K562 (cell line): ENCODE results near the gene P4HB. TPM values are rescaled to one million over a fixed set of nuclear protein-coding genes. Genes with fewer than 3 reads are reported as not detected.

Source experiments
- ATF1 ChIP-seq, 2 experiments: fragments of 450-650 bp in 1 of 2; IDR thresholded peaks; 2 replicates each; pipeline ENCODE4 v1.6.1; 2016; ENCODE audit warnings: missing compliant biosample characterization in 1 of 2, missing genetic modification characterization in 1 of 2
- CTBP1 ChIP-seq: fragments of 450-650 bp; IDR thresholded peaks from 2 replicates; pipeline ENCODE4 v1.6.1; 2016; ENCODE audit warnings: borderline replicate concordance
- EP400 ChIP-seq: fragments of 450-650 bp; IDR thresholded peaks from 2 replicates; pipeline ENCODE4 v1.6.1; 2017; ENCODE audit warnings: antibody characterized with exemption, mild to moderate bottlenecking, moderate library complexity
- MAFF ChIP-seq: IDR thresholded peaks from 2 replicates; pipeline ENCODE4 v1.6.1; 2012; ENCODE audit warnings: low read length, improper control_type of control experiment
- MEIS2 ChIP-seq: fragments of 450-650 bp; IDR thresholded peaks from 2 replicates; pipeline ENCODE4 v1.6.1; 2014; ENCODE audit warnings: mild to moderate bottlenecking; ENCODE audit not compliant: partially characterized antibody
- NBN ChIP-seq: fragments of 450-650 bp; IDR thresholded peaks from 2 replicates; pipeline ENCODE4 v1.6.1; 2016; ENCODE audit warnings: low read depth, mild to moderate bottlenecking
- OTX1 ChIP-seq: fragments of 450-650 bp; formaldehyde crosslinking; IDR thresholded peaks from 2 replicates; pipeline ENCODE4 v1.4.0; 2022; ENCODE audit warnings: mild to moderate bottlenecking
- PHB ChIP-seq: fragments of 250-450 bp; sonication (Bioruptor Pico); IDR thresholded peaks from 2 replicates; pipeline ENCODE4 v1.5.0; 2021
- POLR2AphosphoS2 ChIP-seq: IDR thresholded peaks from 2 replicates; pipeline ENCODE4 v1.6.1; 2012; ENCODE audit warnings: low read length, improper control_type of control experiment
- RAD51 ChIP-seq: fragments of 450-650 bp; IDR thresholded peaks from 2 replicates; pipeline ENCODE4 v1.7.1; 2016; ENCODE audit warnings: low read depth, mild to moderate bottlenecking, borderline replicate concordance
- RFX1 ChIP-seq: fragments of 450-650 bp; IDR thresholded peaks from 2 replicates; pipeline ENCODE4 v1.6.1; 2016; ENCODE audit warnings: mild to moderate bottlenecking, moderate library complexity
- SMAD1 ChIP-seq: fragments of 150-350 bp; IDR thresholded peaks from 2 replicates; pipeline ENCODE4 v1.6.1; 2014; ENCODE audit warnings: low read length, low read depth; ENCODE audit not compliant: partially characterized antibody
- U2AF1 ChIP-seq: fragments of 200-400 bp; formaldehyde crosslinking; optimal IDR thresholded peaks from 2 replicates; pipeline ENCODE3; 2017; ENCODE audit warnings: mild to moderate bottlenecking, low read depth, low read length, moderate library complexity
- ZNF124 ChIP-seq: sonication (generic); formaldehyde crosslinking; IDR thresholded peaks from 2 replicates; pipeline ENCODE4 v1.8.1; 2022; ENCODE audit warnings: missing genetic modification reagents
- ZNF133 ChIP-seq: fragments of 250-450 bp; sonication (Bioruptor Pico); IDR thresholded peaks from 2 replicates; pipeline ENCODE4 v1.4.0; 2020; ENCODE audit warnings: mild to moderate bottlenecking
- ZNF217 ChIP-seq: sonication (generic); formaldehyde crosslinking; IDR thresholded peaks from 2 replicates; pipeline ENCODE4 v1.8.0; 2022; ENCODE audit warnings: mild to moderate bottlenecking, missing genetic modification reagents
- ZNF507 ChIP-seq: conservative IDR thresholded peaks from 2 replicates; pipeline ENCODE4 v1.6.1; 2017; ENCODE audit warnings: missing genetic modification characterization, missing compliant biosample characterization
- ZSCAN32 ChIP-seq: fragments of 450-650 bp; formaldehyde crosslinking; IDR thresholded peaks from 2 replicates; pipeline ENCODE4 v1.4.0; 2020; ENCODE audit warnings: mild to moderate bottlenecking, moderate library complexity
- polyA plus RNA-seq, 8 experiments: library from polyadenylated mRNA; depleted of rRNA in 4 of 8; stranded (reverse) in 5 of 8; unstranded in 3 of 8; fragments of >200 nt; fragmentation: Nextera tagmentation in 2 of 8; fragmentation: Illumina TruSeq in 1 of 8; extraction: Ambion mirVana in 2 of 8; extraction: Trizol in 1 of 8; gene quantifications; 2 replicates each; pipeline versions ENCODE4 v1.2.1 to v1.2.3, GENCODE V29; 2011 to 2014; ENCODE audit warnings: inconsistent platforms in 1 of 8, missing spikeins in 1 of 8
- total RNA-seq, 7 experiments: library from RNA; depleted of rRNA in 6 of 7; stranded (reverse); fragments of >200 nt in 6 of 7; fragmentation: Illumina TruSeq in 2 of 7; extraction: Trizol in 2 of 7; gene quantifications; 2 replicates each; pipeline versions ENCODE4 v1.2.1 to v1.2.3, GENCODE V29; 2011 to 2021; ENCODE audit warnings: low replicate concordance in 1 of 7
- TF ChIP-seq, protein P1 (sequence below), 2 experiments: fragments of 450-650 bp in 1 of 2; IDR thresholded peaks; 2 replicates each; pipeline ENCODE4 v1.6.1; 2011 to 2017; ENCODE audit warnings: low read depth in 2 of 2, antibody characterized with exemption in 1 of 2, borderline replicate concordance in 1 of 2, low read length in 1 of 2, mild to moderate bottlenecking in 1 of 2, mixed read lengths in 1 of 2; ENCODE audit not compliant: control insufficient read depth in 1 of 2
- TF ChIP-seq, protein P2 (sequence below), 3 experiments: IDR thresholded peaks in 2 of 3; conservative IDR thresholded peaks in 1 of 3; 2 replicates each; pipeline ENCODE4 v1.5.1; 2011 to 2012; ENCODE audit warnings: low read length in 3 of 3, mild to moderate bottlenecking in 3 of 3, control low read depth in 2 of 3, improper control_type of control experiment in 1 of 3, inconsistent platforms in 1 of 3, low read depth in 1 of 3, mixed read lengths in 1 of 3, moderate library complexity in 1 of 3; ENCODE audit not compliant: insufficient read depth in 2 of 3
- TF ChIP-seq, protein P3 (sequence below): fragments of 450-650 bp; formaldehyde crosslinking; IDR thresholded peaks from 2 replicates; pipeline ENCODE4 v1.4.0; 2020; ENCODE audit warnings: mild to moderate bottlenecking, moderate library complexity
- TF ChIP-seq, protein P4 (sequence below): fragments of 250-450 bp; sonication (Bioruptor Pico); IDR thresholded peaks from 2 replicates; pipeline ENCODE4 v1.5.0; 2021

The P4HB gene
- total and polyA plus RNA-seq, 9 of the 15 experiments (the other 6 are each of a cell fraction or from before 2014, with no cell fraction given), result 4.4 to 645 (median 325) TPM

DNA sequence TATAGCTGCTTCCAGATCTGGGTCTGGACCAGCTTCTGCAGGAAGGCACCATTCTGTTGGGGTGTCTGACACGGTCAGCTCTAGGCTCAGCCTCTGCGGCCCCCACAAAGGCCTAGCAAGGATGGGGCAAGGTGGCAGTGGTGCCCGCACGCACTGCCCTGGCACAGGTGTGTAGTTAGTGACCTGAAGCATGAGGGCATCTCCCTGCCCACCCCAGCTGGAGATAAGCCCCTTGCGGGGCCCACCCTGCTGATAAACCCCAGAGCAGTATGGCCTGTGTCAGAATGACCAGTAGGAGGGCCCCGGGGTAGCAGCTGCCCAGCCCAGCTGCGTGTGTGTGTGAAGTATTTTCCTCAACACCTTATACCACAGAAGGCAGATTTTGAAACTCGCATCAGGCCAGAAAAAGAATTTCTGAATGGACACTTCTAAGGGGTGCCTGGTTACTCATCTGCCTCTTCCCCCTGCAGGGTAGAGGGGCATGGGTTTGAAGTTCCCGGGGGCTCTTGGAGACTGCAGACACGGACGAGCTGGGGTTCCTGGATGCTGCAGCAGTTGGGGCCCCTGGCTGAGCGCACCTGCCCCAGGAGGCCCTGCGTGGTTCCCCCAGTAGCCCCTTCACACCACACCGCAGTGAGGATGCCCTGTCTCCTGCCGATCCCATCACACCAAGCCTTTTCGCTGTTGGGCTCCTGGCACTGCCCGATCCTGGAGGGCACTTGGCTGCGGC lies 6.3 kb upstream of the P4HB start (continued):
- TF ChIP-seq, protein P1, sequence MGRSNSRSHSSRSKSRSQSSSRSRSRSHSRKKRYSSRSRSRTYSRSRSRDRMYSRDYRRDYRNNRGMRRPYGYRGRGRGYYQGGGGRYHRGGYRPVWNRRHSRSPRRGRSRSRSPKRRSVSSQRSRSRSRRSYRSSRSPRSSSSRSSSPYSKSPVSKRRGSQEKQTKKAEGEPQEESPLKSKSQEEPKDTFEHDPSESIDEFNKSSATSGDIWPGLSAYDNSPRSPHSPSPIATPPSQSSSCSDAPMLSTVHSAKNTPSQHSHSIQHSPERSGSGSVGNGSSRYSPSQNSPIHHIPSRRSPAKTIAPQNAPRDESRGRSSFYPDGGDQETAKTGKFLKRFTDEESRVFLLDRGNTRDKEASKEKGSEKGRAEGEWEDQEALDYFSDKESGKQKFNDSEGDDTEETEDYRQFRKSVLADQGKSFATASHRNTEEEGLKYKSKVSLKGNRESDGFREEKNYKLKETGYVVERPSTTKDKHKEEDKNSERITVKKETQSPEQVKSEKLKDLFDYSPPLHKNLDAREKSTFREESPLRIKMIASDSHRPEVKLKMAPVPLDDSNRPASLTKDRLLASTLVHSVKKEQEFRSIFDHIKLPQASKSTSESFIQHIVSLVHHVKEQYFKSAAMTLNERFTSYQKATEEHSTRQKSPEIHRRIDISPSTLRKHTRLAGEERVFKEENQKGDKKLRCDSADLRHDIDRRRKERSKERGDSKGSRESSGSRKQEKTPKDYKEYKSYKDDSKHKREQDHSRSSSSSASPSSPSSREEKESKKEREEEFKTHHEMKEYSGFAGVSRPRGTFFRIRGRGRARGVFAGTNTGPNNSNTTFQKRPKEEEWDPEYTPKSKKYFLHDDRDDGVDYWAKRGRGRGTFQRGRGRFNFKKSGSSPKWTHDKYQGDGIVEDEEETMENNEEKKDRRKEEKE (IDR thresholded peaks at IDR 0.05; ENCODE audit: borderline replicate concordance in 1 of 2, control insufficient read depth in 1 of 2, low read depth in 2 of 2, low read length in 1 of 2), result 0 out of 4 replicates have a peak, but pooled peaks of 1 of the 2 experiments have one; percentile 29
- TF ChIP-seq, protein P2, sequence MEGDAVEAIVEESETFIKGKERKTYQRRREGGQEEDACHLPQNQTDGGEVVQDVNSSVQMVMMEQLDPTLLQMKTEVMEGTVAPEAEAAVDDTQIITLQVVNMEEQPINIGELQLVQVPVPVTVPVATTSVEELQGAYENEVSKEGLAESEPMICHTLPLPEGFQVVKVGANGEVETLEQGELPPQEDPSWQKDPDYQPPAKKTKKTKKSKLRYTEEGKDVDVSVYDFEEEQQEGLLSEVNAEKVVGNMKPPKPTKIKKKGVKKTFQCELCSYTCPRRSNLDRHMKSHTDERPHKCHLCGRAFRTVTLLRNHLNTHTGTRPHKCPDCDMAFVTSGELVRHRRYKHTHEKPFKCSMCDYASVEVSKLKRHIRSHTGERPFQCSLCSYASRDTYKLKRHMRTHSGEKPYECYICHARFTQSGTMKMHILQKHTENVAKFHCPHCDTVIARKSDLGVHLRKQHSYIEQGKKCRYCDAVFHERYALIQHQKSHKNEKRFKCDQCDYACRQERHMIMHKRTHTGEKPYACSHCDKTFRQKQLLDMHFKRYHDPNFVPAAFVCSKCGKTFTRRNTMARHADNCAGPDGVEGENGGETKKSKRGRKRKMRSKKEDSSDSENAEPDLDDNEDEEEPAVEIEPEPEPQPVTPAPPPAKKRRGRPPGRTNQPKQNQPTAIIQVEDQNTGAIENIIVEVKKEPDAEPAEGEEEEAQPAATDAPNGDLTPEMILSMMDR (IDR thresholded peaks at IDR 0.05 in 2 of 3, conservative IDR thresholded peaks at IDR 0.05 in 1 of 3; ENCODE audit: insufficient read depth in 2 of 3, low read depth in 1 of 3, low read length in 3 of 3), result no peak
- no peak for TF ChIP-seq EP400
- no peak for TF ChIP-seq ZNF217
- TF ChIP-seq U2AF1, result no peak
- TF ChIP-seq ZNF133 (CRISPR knock-in tag), result no peak
- TF ChIP-seq, protein P3, sequence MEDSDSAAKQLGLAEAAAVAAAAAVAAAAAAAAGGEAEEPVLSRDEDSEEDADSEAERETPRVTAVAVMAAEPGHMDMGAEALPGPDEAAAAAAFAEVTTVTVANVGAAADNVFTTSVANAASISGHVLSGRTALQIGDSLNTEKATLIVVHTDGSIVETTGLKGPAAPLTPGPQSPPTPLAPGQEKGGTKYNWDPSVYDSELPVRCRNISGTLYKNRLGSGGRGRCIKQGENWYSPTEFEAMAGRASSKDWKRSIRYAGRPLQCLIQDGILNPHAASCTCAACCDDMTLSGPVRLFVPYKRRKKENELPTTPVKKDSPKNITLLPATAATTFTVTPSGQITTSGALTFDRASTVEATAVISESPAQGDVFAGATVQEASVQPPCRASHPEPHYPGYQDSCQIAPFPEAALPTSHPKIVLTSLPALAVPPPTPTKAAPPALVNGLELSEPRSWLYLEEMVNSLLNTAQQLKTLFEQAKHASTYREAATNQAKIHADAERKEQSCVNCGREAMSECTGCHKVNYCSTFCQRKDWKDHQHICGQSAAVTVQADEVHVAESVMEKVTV (CRISPR knock-in tag), result no peak
- peak; percentile 3 for TF ChIP-seq SMAD1
- peak; percentile 8 for TF ChIP-seq PHB (CRISPR knock-in tag)
- no peak for TF ChIP-seq ZNF124
- no peak for TF ChIP-seq MEIS2
- TF ChIP-seq ZNF507 (tag), result no peak
- no peak for TF ChIP-seq ATF1 (CRISPR knock-in tag; IDR thresholded peaks at IDR 0.05)
- TF ChIP-seq ATF1 (tag; IDR thresholded peaks at IDR 0.05), result no peak
- TF ChIP-seq ZSCAN32 (CRISPR knock-in tag), result no peak
- TF ChIP-seq NBN, result no peak
- TF ChIP-seq RAD51, result no peak
- no peak for TF ChIP-seq POLR2AphosphoS2
- no peak for TF ChIP-seq RFX1
- TF ChIP-seq, protein P4, sequence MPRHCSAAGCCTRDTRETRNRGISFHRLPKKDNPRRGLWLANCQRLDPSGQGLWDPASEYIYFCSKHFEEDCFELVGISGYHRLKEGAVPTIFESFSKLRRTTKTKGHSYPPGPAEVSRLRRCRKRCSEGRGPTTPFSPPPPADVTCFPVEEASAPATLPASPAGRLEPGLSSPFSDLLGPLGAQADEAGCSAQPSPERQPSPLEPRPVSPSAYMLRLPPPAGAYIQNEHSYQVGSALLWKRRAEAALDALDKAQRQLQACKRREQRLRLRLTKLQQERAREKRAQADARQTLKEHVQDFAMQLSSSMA, result no peak
- TF ChIP-seq CTBP1, result no peak
- TF ChIP-seq MAFF, result no peak
- peak; percentile 12; the same call in 1 of the 2 replicates for TF ChIP-seq OTX1 (CRISPR knock-in tag)
